ENCODE data around the gene EQTN.

Gene EQTN

DNA sequence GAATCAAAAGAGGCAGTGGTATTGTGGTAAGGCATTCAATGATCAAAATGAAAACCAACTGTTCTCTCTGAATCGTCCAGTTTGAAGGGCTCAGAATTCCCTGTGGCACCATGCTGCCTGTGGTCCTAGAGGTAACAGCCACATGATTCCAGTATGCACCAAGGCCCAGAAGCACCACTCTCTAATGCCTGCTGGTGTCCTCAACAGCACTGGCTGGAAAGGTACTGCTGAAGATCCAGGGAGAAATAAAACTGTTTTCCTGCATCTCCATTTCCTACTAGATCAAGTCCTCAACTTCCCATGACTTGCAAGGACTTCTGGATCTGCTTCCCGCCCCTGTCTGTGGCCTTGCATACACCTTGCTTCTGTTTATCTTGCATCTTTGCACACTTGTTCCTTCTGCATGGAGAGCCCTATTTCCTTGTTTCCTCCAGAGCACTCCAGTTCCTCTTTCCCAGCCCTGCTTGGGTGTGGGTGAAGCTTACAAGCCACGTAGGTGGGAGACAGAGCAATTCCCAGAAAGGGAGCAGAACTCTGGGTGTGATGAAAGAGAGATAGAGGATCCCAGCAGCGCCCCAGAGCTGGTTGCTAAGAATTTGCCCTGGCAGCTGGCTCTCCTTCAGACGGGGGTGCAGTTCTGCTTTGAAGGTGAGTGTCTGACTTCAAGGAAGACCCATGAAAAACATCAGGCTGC is 41.0 kb upstream of the EQTN start:
- H3K27ac ChIP-seq = no peak overlapping the region
- TF ChIP-seq, protein P1, sequence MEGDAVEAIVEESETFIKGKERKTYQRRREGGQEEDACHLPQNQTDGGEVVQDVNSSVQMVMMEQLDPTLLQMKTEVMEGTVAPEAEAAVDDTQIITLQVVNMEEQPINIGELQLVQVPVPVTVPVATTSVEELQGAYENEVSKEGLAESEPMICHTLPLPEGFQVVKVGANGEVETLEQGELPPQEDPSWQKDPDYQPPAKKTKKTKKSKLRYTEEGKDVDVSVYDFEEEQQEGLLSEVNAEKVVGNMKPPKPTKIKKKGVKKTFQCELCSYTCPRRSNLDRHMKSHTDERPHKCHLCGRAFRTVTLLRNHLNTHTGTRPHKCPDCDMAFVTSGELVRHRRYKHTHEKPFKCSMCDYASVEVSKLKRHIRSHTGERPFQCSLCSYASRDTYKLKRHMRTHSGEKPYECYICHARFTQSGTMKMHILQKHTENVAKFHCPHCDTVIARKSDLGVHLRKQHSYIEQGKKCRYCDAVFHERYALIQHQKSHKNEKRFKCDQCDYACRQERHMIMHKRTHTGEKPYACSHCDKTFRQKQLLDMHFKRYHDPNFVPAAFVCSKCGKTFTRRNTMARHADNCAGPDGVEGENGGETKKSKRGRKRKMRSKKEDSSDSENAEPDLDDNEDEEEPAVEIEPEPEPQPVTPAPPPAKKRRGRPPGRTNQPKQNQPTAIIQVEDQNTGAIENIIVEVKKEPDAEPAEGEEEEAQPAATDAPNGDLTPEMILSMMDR (conservative IDR thresholded peaks at IDR 0.05) = no peak
- no peak for TF ChIP-seq ZFX (IDR thresholded peaks at IDR 0.05)

DNA sequence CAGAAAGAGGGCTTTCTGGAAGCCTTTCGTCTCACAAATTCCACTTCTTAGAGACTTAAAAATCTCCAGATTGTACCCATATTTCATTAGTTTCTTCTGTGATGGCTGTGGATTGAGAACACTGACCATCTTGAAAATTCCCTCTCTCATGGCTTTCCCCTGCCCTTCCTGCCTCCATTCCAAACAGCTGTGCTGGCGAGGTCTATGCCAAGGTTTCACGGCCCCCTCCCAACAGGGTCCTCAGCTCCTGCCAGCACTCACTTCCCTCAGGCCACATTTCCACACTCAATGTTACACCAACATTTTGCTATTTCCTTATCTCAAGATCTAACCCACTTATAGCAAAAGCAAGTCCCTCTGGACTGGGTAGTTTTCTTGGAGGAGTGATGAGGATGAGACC is 40.3 kb upstream of the EQTN start:
- H3K27ac ChIP-seq = no peak overlapping the region
- TF ChIP-seq ZFX (IDR thresholded peaks at IDR 0.05) = no peak
- TF ChIP-seq, protein P1 (conservative IDR thresholded peaks at IDR 0.05) = no peak

DNA sequence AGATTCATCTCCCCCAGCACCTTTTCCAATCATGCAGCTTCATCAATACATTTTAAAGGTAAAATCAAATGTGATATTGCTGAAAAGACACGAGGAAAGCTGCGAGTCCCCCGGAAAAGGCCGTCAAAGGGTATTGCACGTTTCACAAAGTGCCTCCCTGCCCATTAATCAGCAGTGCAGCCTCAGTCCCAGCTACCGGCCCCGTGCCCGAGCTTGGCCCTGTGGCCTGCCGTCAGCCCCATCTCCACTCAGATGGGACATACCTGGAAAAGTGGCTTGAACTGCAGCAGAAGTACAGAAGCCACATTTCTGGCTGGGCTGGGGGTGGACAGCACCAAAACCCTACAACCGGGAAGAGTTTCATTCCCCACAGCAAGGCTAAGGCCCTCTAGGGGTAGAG is 39.9 kb upstream of the EQTN start:
- H3K27ac ChIP-seq = no peak overlapping the region

GRCh38 chr9:27336126-27336525 is 39.2 kb upstream of the EQTN start:
- TF ChIP-seq, protein P1 (conservative IDR thresholded peaks at IDR 0.05) = no peak
- TF ChIP-seq ZFX (IDR thresholded peaks at IDR 0.05) = no peak
- H3K27ac ChIP-seq = no peak overlapping the region

More for the DNA sequence above, 39.9 kb upstream of the EQTN start:
- TF ChIP-seq, protein P1 (conservative IDR thresholded peaks at IDR 0.05) = no peak
- TF ChIP-seq ZFX (IDR thresholded peaks at IDR 0.05) = no peak

- H3K27ac ChIP-seq = no peak overlapping the region
- no peak for TF ChIP-seq ZFX (IDR thresholded peaks at IDR 0.05)
- TF ChIP-seq, protein P1 (conservative IDR thresholded peaks at IDR 0.05) = no peak
Measured at GRCh38 chr9:27335075-27335474, 38.1 kb upstream of the EQTN start.

- H3K27ac ChIP-seq = no peak overlapping the region
- no peak for TF ChIP-seq ZFX (IDR thresholded peaks at IDR 0.05)
- TF ChIP-seq, protein P1 (conservative IDR thresholded peaks at IDR 0.05) = peak; percentile 84
Measured at GRCh38 chr9:27333241-27334052, 36.5 kb upstream of the EQTN start.

DNA sequence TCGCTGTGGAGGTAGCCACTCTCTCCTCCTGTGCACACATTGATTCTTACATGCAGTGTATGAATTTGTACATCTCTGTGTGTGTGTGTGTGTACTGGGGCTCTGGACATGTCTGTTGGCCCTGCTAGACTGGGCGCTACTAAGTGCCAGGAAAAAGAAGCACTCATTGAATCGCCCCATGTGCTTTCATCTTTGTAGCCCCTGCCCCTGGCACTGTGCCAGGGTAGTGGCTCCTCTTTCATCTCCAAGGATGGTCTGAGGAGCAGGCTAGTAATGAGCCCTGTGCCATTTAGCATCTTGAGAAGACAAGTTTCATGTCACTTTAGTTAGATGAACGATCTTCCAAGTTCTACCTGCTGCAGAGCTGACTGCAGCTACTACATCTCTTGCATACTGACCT is 34.4 kb upstream of the EQTN start:
- TF ChIP-seq, protein P1 (conservative IDR thresholded peaks at IDR 0.05) = no peak
- no peak for TF ChIP-seq ZFX (IDR thresholded peaks at IDR 0.05)
- H3K27ac ChIP-seq = no peak overlapping the region

All from C4-2B (cell line).